IMR-90 (cell line): ENCODE measurements around the gene COL9A3. TPM values are rescaled to one million over a fixed set of nuclear protein-coding genes. Genes with fewer than 3 reads are reported as not detected.

Experiments
- ATAC-seq: fragments of 200-7000 bp; cut with Tn5 transposase; 2 replicates; pipeline ENCODE4 v1.9.1; 2020; ENCODE audit warnings: low read depth, mild to moderate bottlenecking, moderate library complexity
- BruUV-seq: library from RNA; stranded (reverse); fragments of 400-500 nt; replicated peaks from 2 replicates; lab custom pipeline; 2021; lab: Mats Ljungman, UMichigan
- CTCF ChIA-PET: fragments of 300-600 bp; formaldehyde crosslinking; extraction: SDS; loops from one replicate; lab custom pipeline; 2021; ENCODE audit warnings: antibody characterized with exemption; lab: Yijun Ruan, JAX
- POLR2A ChIA-PET: fragments of 300-600 bp; sonication (Branson Sonifier 250); formaldehyde crosslinking; loops from one replicate; lab custom pipeline; 2022; ENCODE audit warnings: antibody characterized with exemption; ENCODE audit not compliant: unreplicated experiment; lab: Charles Lee
- DNase-seq: peaks from one replicate; pipeline ENCODE4 v3.0.0; 2013
- H2AFZ ChIP-seq: replicated peaks from 2 replicates; pipeline ENCODE3; 2013; ENCODE audit warnings: low read length, mild to moderate bottlenecking; ENCODE audit not compliant: poor library complexity
- H2AK5ac ChIP-seq: 2 replicates; pipeline ENCODE4 v1.6.1; 2013; ENCODE audit warnings: low read depth, low read length, inconsistent platforms
- H2AK9ac ChIP-seq: replicated peaks from 2 replicates; pipeline ENCODE3; 2013; ENCODE audit warnings: mild to moderate bottlenecking, low read depth, low read length, moderate library complexity; ENCODE audit not compliant: poor library complexity
- H2BK120ac ChIP-seq: 2 replicates; pipeline ENCODE4 v1.6.1; 2013; ENCODE audit warnings: low read depth, low read length, inconsistent platforms
- H2BK15ac ChIP-seq: 3 replicates; pipeline ENCODE4 v1.6.1; 2013; ENCODE audit warnings: low read depth, low read length, inconsistent platforms
- H2BK20ac ChIP-seq: 2 replicates; pipeline ENCODE4 v1.6.1; 2013; ENCODE audit warnings: low read depth, mild to moderate bottlenecking, inconsistent platforms, low read length, moderate library complexity
- H2BK5ac ChIP-seq: 2 replicates; pipeline ENCODE4 v1.6.1; 2013; ENCODE audit warnings: mild to moderate bottlenecking, low read depth, low read length, inconsistent platforms; ENCODE audit not compliant: poor library complexity, severe bottlenecking
- H3K14ac ChIP-seq: replicated peaks from 2 replicates; pipeline ENCODE4 v1.6.1; 2013; ENCODE audit warnings: low read depth, low read length, inconsistent platforms
- H3K18ac ChIP-seq: 2 replicates; pipeline ENCODE4 v1.6.1; 2013; ENCODE audit warnings: low read depth, low read length, control low read depth
- H3K23ac ChIP-seq: 2 replicates; pipeline ENCODE4 v1.6.1; 2013; ENCODE audit warnings: low read depth, low read length, inconsistent platforms
- H3K27ac ChIP-seq: 2 replicates; pipeline ENCODE4 v1.5.1; 2013; ENCODE audit warnings: mild to moderate bottlenecking, control low read depth, low read length; ENCODE audit not compliant: insufficient read depth
- H3K27me3 ChIP-seq: 2 replicates; pipeline ENCODE4 v1.6.1; 2013; ENCODE audit warnings: low read length; ENCODE audit not compliant: control insufficient read depth, insufficient read depth
- H3K36me3 ChIP-seq: 2 replicates; pipeline ENCODE4 v1.6.1; 2013; ENCODE audit warnings: low read length, mixed read lengths; ENCODE audit not compliant: control insufficient read depth, insufficient read depth
- H3K4ac ChIP-seq: 2 replicates; pipeline ENCODE4 v1.6.1; 2013; ENCODE audit warnings: low read depth, low read length, inconsistent platforms
- H3K4me1 ChIP-seq: 2 replicates; pipeline ENCODE4 v1.6.1; 2013; ENCODE audit warnings: low read length, mixed read lengths; ENCODE audit not compliant: control insufficient read depth, insufficient read depth
- H3K4me2 ChIP-seq: 2 replicates; pipeline ENCODE4 v1.6.1; 2013; ENCODE audit warnings: low read depth, mild to moderate bottlenecking, control low read depth, low read length, moderate library complexity
- H3K4me3 ChIP-seq: 2 replicates; pipeline ENCODE4 v1.5.1; 2013; ENCODE audit warnings: low read depth, mild to moderate bottlenecking, control low read depth, low read length, moderate library complexity; ENCODE audit not compliant: insufficient read depth
- H3K56ac ChIP-seq: 2 replicates; pipeline ENCODE4 v1.6.1; 2013; ENCODE audit warnings: low read length, inconsistent platforms; ENCODE audit not compliant: insufficient read depth; ENCODE audit errors: extremely low read depth
- H3K79me1 ChIP-seq, 2 experiments: 2 replicates each; pipeline ENCODE4 v1.6.1; 2013; ENCODE audit warnings: low read length in 2 of 2, inconsistent platforms in 1 of 2, low read depth in 1 of 2
- H3K9ac ChIP-seq: 2 replicates; pipeline ENCODE4 v1.6.1; 2013; ENCODE audit warnings: low read depth, low read length, control low read depth
- H3K9me1 ChIP-seq: 2 replicates; pipeline ENCODE4 v1.6.1; 2013; ENCODE audit warnings: low read length, inconsistent platforms; ENCODE audit not compliant: insufficient read depth
- H3K9me3 ChIP-seq: 2 replicates; pipeline ENCODE4 v1.6.1; 2013; ENCODE audit warnings: low read length; ENCODE audit not compliant: control insufficient read depth, insufficient read depth
- H4K20me1 ChIP-seq: 2 replicates; pipeline ENCODE4 v1.6.1; 2013; ENCODE audit warnings: low read length, inconsistent platforms; ENCODE audit not compliant: insufficient read depth
- H4K5ac ChIP-seq: 2 replicates; pipeline ENCODE4 v1.6.1; 2013; ENCODE audit warnings: mild to moderate bottlenecking, low read depth, low read length, control low read depth
- H4K8ac ChIP-seq, 2 experiments: 2 replicates each; pipeline ENCODE4 v1.6.1; 2013; ENCODE audit warnings: low read depth in 2 of 2, low read length in 2 of 2, control low read depth in 1 of 2, inconsistent platforms in 1 of 2
- H4K91ac ChIP-seq: 2 replicates; pipeline ENCODE4 v1.6.1; 2013; ENCODE audit warnings: low read depth, low read length, inconsistent platforms; ENCODE audit not compliant: insufficient read depth
- CHD1 ChIP-seq: IDR thresholded peaks from 2 replicates; pipeline ENCODE4 v1.6.1; 2012; ENCODE audit warnings: low read depth, low read length, improper control_type of control experiment
- CTCF ChIP-seq: conservative IDR thresholded peaks from 2 replicates; pipeline ENCODE4 v1.5.1; 2012; ENCODE audit warnings: mild to moderate bottlenecking, low read depth, low read length, improper control_type of control experiment
- ELK1 ChIP-seq: fragments of 150-350 bp; IDR thresholded peaks from 2 replicates; pipeline ENCODE4 v1.6.1; 2016; ENCODE audit warnings: low read depth, mild to moderate bottlenecking, low read length, moderate library complexity, borderline replicate concordance
- NFE2L2 ChIP-seq: fragments of 150-350 bp; IDR thresholded peaks from 2 replicates; pipeline ENCODE4 v1.6.1; 2016; ENCODE audit warnings: low read depth, mild to moderate bottlenecking, low read length
- RAD21 ChIP-seq: IDR thresholded peaks from 2 replicates; pipeline ENCODE4 v1.6.1; 2012; ENCODE audit warnings: low read length, improper control_type of control experiment
- RCOR1 ChIP-seq: IDR thresholded peaks from 2 replicates; pipeline ENCODE4 v1.6.1; 2012; ENCODE audit warnings: mild to moderate bottlenecking, low read length, improper control_type of control experiment; ENCODE audit not compliant: insufficient replicate concordance
- SMC3 ChIP-seq: fragments of 150-350 bp; IDR thresholded peaks from 2 replicates; pipeline ENCODE4 v1.6.1; 2016; ENCODE audit warnings: low read depth, mild to moderate bottlenecking, antibody characterized with exemption, low read length, moderate library complexity
- WGBS, 2 experiments: methylation state at CpG; one replicate each; pipeline versions ENCODE4 v1.1.5 to v1.1.7; 2013; ENCODE audit warnings: missing lambda C conversion rate in 2 of 2; ENCODE audit not compliant: insufficient read length in 1 of 2; ENCODE audit errors: extremely low coverage in 2 of 2; 5-methylcytosine and 5-hydroxymethylcytosine counted together
- dilution Hi-C: fragments of 300-500 bp; cut with HindIII; formaldehyde crosslinking; loops from one replicate; pipeline ENCODE4 v1.14.3; 2018; ENCODE audit warnings: low sequenced_read_pairs; ENCODE audit not compliant: unreplicated experiment
- in situ Hi-C: fragments of 300-500 bp; cut with MboI; formaldehyde crosslinking; loops from 3 replicates; pipeline ENCODE4 v1.14.3; 2019; ENCODE audit warnings: low sequenced_read_pairs, inconsistent platforms, mixed read lengths
- intact Hi-C: fragments of 100-400 bp; cut with micrococcal nuclease; formaldehyde crosslinking; loops from 2 replicates; pipeline ENCODE4 v1.10.0; 2022
- polyA plus RNA-seq, 3 experiments: library from polyadenylated mRNA; depleted of rRNA; stranded (reverse); fragments of >200 nt; gene quantifications; 2 replicates each; pipeline ENCODE4 v1.2.3, GENCODE V29; 2012; ENCODE audit warnings: low replicate concordance in 1 of 3
- total RNA-seq: library from RNA; depleted of rRNA; stranded (reverse); fragments of >200 nt; gene quantifications from 2 replicates; pipeline ENCODE4 v1.2.3, GENCODE V29; 2012

COL9A3 gene
- total and polyA plus RNA-seq, 2 of the 4 experiments (the other 2 are of a cell fraction): 0.36 to 1.4 TPM

DNA sequence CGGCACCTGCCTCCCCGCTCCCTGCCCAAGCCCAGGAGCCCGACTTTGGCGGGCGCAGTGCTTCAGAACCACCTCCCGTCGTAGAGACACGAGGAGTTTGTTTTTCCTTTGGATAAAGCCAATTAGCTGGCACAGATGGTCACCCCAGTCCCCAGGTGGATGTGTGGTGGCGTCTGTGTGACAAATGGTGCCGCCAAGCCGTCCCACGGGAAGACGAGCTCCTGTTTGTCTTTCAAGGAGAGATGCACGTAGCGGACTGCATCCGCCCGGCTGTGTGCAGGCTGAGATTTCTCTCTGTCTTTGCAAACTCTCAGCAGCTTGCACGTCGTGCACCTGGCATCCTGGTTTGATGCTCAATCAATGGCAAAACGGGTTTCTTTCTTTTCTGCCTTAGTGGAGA is 36.6 kb upstream of the COL9A3 start:
- DNase-seq (no peak), ATAC-seq (no peak)
- H3K9me1 ChIP-seq: no peaks in the 10 kb centered on the region; the same call in 1 of the 2 replicates
- ChIA-PET POLR2A (no interaction called here), CTCF (interaction anchor here (2.1 kb wide), 1 partner anchor 11 kb away, joined by 8 read pairs; no protein-coding TSS in a partner anchor)
- no peaks in the 10 kb centered on the region for H3K9me3 ChIP-seq
- H4K91ac ChIP-seq: no peak overlapping the region
- no peak overlapping the region for H3K27ac ChIP-seq
- H2BK15ac ChIP-seq: no peak overlapping the region
- H3K18ac ChIP-seq: no peak overlapping the region
- no peak overlapping the region for H2BK5ac ChIP-seq
- H2BK120ac ChIP-seq: no peak overlapping the region
- H2AFZ ChIP-seq: no peak overlapping the region
- H2BK20ac ChIP-seq: no peak overlapping the region
- H3K23ac ChIP-seq: no peak overlapping the region
- peaks cover 2% of the 10 kb centered on the region; the same call in 1 of the 2 replicates for H3K27me3 ChIP-seq
- H3K9ac ChIP-seq: no peak overlapping the region
- TF ChIP-seq ELK1 (no peak), CHD1 (no peak), CTCF (no peak), RAD21 (no peak), RCOR1 (no peak), SMC3 (no peak), NFE2L2 (no peak)
- no peak overlapping the region for H4K5ac ChIP-seq
- H3K56ac ChIP-seq: no peak overlapping the region
- no TSS peak for BruUV-seq
- H3K4me1 ChIP-seq: no peaks in the 10 kb centered on the region
- H4K8ac ChIP-seq: no peak overlapping the region
- H2AK9ac ChIP-seq: peak overlapping the region; percentile 15
- no peaks in the 10 kb centered on the region for H3K79me1 ChIP-seq
- dilution Hi-C loops (no loop called here), in situ Hi-C loops (no loop called here), intact Hi-C loops (no loop called here)
- no peak overlapping the region for H3K4me3 ChIP-seq
- no peaks in the 10 kb centered on the region for H4K20me1 ChIP-seq
- no peaks in the 10 kb centered on the region for H3K36me3 ChIP-seq
- no peak overlapping the region for H3K14ac ChIP-seq
- H3K4me2 ChIP-seq: no peak overlapping the region
- no peak overlapping the region for H2AK5ac ChIP-seq
- H3K4ac ChIP-seq: no peak overlapping the region
- WGBS, 2 experiments: 66% methylated on average over 12 of the region's 20 CpGs; no CpG with 5 or more reads in 1 of the 2 experiments
